NCI-H187 treated with DMSO at 0.1 percent for 48 hours (cell line): ENCODE results near the gene OR4M1.
"Not testable (repeated sequence)": the region's sequence is repeated elsewhere in the genome, so short reads cannot be mapped to it uniquely, and the experiment has no call there.

Experiments used
- DNase-seq: peaks from one replicate; lab custom pipeline; 2025; lab: John Stamatoyannopoulos, UW

Gene OR4M1, protein sequence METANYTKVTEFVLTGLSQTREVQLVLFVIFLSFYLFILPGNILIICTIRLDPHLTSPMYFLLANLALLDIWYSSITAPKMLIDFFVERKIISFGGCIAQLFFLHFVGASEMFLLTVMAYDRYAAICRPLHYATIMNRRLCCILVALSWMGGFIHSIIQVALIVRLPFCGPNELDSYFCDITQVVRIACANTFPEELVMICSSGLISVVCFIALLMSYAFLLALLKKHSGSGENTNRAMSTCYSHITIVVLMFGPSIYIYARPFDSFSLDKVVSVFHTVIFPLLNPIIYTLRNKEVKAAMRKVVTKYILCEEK

DNA sequence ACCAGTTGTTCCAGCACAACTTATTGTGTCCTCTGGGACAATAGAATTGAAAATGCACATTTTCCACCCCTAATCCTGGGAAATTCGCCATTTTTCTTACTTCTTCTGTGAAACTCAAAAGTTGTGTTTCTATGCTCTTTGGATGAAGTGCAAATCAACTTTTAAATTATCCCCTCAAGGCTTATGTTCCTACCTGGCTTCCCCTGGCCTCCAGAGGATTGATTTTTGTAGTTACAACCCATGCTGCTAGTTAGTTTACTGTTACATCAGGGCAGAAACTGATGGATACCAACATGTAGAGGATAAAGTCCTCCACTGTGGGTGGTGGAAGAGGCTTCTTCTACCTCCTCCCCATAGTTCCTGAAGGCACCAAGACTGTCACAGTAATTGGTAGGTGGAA lies at the start of gene OR4M1:
Gene OR4M1, plus strand, starts transcription at position 301 of the 400 bp plus-strand sequence. CDS start 6,819 bp downstream, outside the sequence.
- DNase-seq, result not testable (repeated sequence)

DNA sequence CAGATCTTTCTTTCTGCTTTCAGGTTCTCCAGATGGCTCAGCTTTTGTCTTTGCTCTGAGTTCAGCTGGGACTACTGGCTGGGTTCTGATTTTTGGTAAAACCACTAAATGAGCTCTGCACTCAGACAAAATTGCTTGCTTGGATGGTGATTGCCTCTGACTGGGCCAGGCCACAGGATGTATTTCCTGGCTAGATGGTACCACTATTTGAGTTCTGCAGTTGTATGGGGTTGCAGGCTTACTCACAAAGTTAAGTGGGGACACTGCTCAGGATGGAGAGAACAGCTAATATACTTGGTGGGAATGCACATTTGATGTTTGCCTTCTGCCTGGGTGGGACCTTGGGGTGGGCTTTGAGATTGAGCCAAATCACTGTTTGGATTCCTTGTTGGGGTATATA lies 43.9 kb upstream of the OR4M1 start:
- no peak for DNase-seq

DNA sequence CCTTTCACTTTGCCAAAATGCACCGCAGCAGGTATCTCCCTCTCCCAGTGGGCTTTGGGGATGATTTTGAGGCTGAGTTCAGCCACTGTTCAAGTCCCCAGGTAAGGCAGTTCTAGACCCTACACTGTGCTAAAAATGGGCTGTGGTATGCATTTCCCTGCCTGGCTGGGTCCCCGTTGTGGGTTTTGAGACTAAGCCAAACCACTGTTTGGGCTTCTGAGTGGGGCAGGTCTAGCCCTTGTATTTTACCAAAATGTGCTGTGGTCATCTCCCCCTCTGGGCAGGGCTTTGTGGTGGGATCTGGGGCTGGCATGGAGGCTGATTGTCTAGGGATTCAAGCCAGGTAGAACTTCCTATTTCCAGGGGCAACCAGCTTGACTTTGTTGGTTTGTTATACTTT lies 43.5 kb upstream of the OR4M1 start:
- DNase-seq, result no peak

DNA sequence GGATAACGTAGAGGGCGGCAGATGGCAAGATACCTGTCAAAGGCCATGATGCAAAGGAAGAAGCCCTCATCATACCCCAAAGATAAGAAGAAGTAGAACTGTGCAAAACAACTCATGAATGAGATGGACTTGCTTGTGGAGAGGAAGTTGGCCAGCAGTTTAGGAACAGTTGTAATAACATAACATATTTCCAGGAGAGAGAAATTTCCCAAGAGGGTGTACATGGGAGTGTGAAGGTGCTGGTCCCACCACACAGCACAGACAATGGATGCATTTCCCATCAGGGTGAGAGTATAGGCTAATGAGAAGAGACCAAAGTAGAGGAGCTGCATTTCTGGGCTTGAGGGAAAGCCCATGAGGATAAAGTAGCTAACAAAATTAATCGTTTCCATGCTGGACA lies 39.4 kb upstream of the OR4M1 start:
- DNase-seq, result not testable (repeated sequence)

DNA sequence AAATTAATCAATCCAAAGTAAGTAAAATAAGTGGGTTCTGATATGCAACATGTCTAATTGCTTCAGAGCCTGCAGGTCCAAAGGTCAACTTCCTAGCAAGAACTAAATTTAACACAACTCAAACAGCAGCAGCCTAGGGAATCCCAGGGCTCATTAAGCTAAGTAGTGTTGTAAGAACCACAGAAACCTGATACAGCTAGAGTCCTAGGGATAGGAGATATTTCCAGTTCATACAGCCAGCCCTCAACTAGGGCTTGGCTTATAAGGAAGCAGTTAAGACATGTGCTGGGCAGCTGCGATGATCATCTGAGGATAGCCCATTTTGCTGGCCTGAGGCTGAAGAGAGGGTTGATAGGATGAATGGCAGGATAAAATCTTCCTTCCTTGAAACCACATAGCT lies 30.0 kb upstream of the OR4M1 start, which contains the start of gene OR4Q3:
Gene OR4Q3, plus strand, starts transcription at position 316 of the 400 bp plus-strand sequence.
- no peak for DNase-seq

DNA sequence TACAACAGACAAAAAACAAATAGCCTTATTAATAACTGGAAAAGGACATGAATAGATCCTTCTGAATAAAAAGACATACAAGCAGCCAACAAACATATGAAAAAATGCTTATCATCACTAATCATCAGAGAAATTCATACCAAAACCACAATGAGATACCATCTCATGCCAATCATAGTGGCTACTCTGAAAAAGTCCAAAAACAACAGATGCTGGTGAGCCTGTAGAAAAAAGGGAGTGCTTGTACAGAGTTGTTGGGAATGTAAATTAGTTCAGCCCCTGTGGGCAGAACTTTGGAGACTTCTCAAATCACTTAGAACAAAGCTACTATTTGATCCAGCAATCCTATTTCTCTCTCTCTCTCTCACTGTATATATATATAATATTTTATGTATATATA lies 21.0 kb upstream of the OR4M1 start:
- not testable (repeated sequence) for DNase-seq

DNA sequence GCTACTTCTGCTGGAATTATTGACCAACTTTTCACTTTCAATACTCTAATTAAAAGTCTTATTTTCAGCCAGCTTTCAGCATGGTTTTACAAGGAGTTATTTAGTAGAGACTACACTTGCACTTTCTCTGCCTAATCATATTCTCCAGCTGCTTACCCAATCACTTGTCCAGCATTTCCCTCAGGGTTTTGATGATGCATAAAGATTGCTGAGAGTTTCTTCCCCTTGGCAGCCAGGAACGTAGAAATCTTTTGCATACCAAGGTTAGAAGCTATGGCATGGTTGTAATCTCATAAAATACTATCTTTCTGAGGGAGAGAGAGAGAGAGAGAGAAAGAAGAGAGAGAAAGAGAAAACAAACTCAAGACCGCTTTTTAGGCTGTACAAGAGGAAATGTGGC lies 19.1 kb upstream of the OR4M1 start:
- DNase-seq, result no peak

DNA sequence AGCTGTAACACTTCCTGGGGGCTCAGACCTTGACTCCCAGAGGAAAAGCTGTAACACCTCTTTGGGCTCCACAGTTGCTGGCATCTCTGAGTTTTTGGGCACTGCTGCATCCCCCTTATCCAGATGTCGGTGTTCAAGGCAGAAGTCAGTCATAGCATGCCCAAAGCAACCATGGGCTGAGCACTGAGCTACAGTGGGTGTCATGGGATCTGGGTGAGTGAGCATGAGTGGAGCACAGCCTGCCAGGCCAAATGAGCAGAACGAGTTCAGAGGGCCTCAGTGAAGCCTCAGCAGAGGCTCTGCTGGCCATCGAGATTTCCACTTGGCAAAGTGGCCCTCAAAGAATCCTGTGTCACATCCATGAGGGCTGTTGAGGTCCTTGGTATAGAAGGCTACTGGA lies 1.8 kb upstream of the OR4M1 start:
- not testable (repeated sequence) for DNase-seq

DNA sequence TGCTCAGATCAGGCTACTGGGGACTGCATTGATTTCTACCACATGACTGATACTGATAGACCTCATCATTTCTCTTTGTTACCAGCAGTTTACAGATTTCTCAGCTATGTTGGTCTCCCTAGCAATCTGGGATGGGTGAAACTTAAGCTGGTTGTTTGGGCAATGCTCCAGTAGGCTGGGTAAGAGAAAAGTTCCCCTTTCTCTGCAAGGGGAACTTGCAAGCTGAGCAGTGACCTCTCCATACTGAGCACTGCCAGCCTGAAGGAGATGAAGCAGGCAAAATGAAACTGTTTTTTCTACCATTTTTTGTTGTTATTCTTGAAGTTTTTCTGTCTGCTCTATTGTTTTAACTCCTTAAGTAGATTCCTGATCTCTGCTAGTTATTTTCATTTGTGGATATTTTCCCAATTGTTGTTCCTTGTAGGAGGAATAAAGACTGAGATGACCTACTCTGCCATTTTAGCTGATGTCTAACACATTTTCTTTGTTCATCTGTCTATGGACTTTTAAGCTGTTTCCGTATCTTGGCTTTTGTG lies 1.3 kb upstream of the OR4M1 start:
- no peak for DNase-seq

DNA sequence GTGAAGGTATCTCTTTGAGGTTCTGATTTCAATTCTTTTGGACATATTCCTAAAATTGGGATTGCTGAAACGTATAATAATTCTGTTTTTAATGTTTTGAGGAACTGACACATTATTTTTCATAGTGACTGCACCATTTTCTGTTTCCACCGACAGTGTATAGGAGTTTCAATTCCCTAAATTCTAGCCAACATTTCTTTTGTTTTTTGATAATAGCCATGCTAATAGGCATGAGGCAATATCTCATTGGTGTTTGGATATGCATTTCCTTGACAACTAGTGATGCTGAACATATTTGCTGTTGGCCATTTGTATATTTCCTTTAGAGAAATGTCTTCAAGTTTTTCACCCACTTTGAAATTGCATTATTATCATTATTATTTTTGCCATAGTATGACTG lies 850 bp upstream of the OR4M1 start:
- DNase-seq, result not testable (repeated sequence)

DNA sequence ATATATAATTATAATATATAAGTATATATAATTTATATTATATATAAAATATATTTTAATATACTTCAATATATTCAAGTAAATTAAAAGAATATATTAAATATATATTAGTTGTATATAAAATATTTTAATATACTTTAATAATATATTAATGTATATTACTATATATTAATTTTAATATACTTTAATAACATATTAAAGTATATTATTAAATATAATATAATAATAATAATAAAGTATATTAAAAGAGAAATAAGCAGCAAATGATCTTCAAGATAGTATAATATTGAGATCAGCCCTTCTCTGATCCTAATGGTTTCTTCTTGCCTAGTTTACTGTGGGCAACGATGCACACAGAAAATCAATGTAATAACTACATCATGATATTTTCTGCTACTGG lies 2.3 kb downstream of the OR4M1 start:
- DNase-seq, result no peak

DNA sequence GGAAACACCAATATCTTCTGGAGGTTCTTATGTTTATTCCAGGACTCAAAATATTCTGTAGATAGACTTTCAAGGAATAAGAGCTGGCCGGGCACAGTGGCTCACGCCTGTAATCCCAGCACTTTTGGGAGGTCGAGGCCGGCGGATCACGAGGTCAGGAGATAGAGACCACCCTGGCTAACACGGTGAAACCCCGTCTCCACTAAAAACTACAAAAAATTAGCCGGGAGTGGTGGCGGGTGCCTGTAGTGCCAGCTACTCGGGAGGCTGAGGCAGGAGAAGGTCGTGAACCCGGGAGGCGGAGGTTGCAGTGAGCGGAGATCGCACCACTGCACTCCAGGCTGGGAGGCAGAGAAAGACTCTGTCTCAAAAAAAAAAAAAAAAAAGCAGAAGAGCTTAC lies 12.5 kb downstream of the OR4M1 start:
- DNase-seq, result not testable (repeated sequence)

DNA sequence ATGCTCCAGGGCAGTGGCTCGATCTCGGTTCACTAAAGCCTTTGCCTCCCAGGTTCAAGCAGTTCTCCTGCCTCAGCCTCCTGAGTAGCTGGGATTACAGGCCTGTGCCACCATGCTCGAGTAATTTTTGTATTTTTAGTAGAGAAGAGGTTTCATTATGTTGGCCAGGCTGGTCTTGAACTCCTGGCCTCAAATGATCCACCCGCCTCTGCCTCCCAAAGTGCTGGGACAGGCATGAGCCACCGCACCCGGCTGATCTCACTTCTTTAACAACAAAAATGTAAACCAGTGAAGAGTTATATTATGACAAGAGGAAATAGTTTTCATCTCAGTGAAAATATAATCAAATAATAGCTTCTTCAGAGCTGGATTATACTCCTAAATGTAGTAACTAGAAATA lies 14.0 kb downstream of the OR4M1 start:
- not testable (repeated sequence) for DNase-seq

DNA sequence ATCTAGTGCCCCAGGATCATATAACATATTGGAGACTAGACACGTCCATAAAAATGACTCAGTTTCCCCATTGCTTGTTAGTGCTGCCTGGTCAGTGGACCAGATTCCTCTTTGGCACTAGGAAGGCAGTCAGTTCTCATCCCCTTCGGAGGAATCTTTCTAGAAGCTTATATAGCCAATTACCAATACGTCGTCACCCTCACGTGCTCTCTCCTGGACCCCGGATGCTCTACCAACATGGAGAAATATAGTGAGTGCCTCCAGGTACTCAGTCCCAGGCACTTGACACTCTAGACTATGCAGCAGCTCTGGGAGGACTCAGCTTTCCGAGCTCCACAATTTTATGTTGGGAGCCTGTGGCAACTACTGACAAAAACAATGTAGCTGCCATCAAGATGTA lies 14.8 kb downstream of the OR4M1 start:
- not testable (repeated sequence) for DNase-seq

DNA sequence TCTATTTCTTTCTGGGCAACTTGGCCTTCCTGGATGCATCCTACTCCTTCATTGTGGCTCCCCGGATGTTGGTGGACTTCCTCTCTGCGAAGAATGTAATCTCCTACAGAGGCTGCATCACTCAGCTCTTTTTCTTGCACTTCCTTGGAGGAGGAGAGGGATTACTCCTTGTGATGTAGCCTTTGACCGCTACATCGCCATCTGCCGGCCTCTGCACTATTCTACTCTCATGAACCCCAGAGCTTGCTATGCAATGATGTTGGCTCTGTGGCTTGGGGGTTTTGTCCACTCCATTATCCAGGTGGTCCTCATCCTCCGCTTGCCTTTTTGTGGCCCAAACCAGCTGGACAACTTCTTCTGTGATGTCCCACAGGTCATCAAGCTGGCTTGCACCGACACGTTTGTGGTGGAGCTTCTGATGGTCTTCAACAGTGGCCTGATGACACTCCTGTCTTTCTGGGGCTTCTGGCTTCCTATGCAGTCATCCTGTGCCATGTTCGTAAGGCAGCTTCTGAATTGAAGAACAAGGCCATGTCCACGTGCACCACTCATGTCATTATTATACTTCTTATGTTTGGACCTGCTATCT lies 23.3 kb downstream of the OR4M1 start:
- DNase-seq, result not testable (repeated sequence)

DNA sequence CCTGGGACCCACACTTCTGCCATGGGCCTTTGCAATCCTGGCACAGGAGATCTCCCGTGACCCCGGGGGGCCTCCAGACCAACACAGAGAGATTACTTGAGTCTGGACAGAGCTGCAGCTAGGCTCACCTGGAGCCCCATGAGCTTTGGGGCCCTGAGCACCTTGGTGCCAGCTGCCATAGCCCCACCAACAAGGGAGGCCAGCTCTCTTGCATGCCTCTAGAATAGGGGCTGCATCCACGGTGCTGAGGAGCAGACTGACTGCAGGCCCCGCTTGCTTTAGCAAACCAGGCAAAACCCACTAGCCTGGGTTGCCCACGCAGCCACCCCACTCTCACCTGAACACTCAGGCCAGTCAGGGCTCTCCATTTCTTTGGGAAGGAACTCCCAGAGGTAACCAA lies 26.6 kb downstream of the OR4M1 start:
- DNase-seq, result no peak

DNA sequence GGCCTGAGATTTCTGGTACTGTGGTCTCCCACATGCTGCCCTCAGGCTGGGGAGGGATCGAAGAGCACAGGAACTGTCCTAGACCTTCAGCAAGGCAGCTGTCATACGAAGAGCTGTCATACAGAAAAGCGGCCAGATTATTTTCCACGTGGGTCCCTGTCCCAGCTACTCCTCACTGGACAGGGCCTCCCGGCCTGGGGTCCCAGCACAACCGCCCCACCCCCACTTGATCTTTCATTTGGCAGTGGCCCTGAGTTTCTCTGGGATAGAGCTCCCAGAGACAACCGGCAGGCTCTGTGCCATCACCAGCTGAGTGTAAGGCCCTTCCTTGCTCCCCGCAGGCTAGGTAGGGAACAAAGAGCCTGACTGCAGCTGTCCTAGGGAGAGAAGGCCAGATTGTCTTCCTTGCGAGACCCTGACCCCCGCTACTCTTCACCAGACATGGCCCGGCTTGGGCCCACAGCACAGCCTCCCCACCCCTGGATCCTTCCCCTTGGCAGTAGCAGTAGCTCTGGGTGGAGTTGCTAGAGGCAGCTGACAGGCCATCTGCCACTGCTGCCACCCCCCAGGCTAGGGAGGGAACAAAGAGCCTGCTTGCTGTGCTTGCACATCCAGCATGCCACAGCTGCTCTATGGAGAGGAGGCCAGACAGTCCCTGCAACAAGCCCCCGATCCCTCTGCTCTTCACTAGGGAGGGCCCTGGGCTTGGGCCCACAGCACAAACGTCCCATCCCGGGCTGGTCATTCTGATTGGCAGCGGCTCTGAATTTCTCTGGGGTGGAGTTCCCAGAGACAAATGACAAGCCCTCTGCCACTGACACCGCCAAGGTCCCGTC lies 27.2 kb downstream of the OR4M1 start:
- no peak for DNase-seq

DNA sequence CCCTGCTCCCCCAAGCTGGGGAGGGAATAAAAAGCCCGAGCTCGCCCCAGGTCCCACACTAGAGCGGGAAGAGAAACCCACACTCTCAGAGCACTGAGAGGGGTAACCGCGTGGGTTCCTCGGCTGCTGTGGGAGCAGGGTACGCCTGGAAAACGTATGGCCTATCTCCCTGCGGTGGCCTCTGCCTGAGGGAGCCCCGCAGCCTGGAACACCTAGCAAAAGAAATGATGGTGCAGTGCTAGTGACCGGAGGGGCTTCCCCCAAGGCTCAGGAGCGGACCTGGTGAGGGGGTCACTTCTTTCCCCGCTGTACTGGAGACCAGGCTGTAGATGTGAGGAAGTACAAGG lies 27.8 kb downstream of the OR4M1 start:
- no peak for DNase-seq

DNA sequence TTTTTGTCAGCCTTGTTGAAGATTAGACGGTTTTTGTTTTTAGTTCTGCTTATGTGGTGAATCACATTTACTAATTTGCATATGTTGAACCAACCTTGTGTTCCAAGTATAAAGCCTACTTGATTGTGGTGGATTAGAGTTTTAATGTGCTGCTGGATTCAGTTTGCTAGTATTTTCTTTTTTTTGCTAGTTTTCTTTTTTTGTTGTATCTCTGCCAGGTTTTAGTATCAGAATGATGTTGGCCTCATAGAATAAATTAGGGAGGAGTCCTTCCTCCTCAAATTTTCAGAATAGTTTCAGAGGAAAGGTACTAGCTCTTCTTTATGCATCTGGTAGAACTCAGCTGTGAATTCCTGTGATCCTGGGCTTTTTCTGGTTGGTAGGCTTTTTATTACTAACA lies 30.2 kb downstream of the OR4M1 start, which contains the start of gene OR4N2:
Gene OR4N2, plus strand, starts transcription at position 301 of the 400 bp plus-strand sequence. CDS start 23,679 bp downstream, outside the sequence.
- DNase-seq, result not testable (repeated sequence)

DNA sequence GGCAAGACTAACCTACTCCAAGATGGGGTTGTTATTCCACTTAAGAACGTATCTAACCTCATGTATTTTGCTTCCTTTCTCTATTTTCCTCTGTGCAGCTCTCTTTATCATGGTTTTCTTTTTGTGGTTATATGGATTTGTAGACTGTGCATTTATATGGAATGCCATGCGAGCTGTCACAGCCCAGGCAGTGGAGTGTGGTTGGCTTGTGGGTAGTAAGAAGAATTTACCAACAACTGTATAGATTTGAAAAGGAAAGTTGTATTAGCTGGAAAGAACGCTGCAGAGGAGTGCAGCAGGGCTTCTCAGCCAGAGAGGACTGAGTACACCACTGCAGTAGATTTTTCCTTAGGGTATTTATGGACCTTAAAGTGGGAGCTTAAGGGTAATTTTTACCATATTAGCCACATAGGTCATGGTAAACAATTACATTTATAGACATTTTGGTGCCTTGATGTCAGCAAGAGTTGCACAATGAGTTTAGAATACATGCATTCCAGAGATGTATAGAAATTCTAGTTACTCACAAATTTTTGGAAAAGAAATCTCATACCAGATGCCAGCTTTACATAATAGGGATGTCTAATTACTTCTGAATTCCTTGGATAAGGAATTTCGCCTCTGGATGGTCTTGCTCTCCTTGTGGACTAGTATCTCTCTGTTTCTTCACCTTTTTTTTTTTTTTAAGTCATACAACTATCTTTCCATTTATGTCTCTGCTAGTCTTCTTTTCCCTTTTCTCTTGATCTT lies 40.0 kb downstream of the OR4M1 start:
- DNase-seq, result not testable (repeated sequence)

DNA sequence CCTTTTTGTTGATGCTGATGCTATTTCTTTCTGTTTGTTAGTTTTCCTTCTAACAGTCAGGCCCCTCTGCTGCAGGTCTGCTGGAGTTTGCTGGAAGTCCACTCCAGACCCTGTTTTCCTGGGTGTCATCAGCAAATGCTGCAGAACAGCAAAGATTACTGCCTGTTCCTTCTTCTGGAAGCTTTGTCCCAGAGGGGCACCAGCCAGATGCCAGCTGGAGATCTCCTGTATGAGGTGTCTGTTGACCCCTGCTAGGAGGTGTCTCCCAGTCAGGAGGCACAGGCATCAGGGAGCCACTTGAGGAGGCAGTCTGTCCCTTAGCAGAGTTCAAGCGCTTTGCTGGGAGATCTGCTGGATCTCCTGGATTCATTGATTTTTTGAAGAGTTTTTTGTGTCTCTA lies 46.6 kb downstream of the OR4M1 start:
- DNase-seq, result not testable (repeated sequence)

DNA sequence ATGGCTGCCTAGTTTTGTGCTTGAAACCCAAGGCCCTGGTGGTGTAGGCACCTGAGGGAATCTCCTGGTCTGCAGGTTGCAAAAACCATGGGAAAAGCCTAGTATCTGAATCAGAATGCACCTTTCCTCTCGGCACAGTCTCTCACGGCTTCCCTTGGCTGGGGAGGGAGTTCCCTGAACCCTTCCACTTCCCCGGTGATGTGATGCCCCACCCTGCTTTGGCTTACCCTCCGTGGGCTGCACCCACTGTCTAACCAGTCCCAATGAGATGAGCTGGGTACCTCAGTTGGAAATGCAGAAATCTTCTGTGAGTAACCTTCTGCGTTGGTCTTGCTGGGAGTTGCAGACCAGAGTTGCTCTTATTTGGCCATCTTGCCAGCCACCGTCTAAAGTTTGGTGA lies 47.7 kb downstream of the OR4M1 start:
- DNase-seq, result not testable (repeated sequence)
